Measurements from ENCODE around the gene TMEM109. TPM values are rescaled to one million over a fixed set of nuclear protein-coding genes. Genes with fewer than 3 reads are reported as not detected.
"Not testable (repeated sequence)": the region's sequence is repeated elsewhere in the genome, so short reads cannot be mapped to it uniquely, and the experiment has no call there.

TMEM109 gene
- polyA plus RNA-seq, 1 experiment = 70.0 TPM

DNA sequence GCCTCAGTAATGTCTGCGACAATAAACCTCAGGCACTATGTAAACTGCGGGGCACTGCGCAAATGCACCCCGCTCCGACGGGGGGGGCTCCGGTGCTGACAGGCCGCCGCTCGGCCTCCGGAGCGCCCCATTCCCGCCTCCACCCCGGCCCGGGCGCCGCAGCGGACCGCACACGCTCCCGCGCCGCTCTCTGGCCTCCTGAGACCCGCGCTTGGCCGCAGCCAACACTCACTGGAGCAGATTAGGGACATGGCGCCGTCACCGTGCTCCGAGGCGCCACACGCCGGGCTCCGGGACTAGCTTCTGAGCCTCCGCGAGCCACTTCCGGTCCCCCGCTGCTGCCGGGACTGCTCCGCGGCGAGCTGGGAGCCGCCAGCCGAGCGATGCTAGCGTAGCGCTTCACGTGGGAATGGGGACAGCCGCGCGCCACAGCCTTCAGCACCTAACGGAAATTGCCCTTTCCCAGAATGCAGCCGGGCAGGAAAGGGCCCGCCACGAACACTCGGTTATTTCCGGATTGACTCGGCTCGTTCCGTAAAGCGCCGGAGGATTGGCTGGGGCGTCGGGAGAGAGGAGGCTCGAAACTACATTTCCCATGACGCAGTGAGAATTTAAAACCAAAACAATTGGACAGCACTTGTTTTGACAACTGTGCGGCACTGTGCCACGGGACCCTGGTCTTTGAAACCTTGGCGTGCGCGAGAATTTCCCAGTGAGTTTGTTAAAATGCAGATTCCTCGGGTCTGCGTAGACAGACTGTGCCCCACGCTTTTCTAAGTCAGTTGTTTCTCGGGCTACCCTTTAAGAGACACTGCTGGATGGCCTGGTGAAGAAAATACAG is 7.6 kb upstream of the TMEM109 start, which contains the start of gene PRPF19:
PRPF19 (minus strand) TSS at position 454 of the 841 bp plus-strand sequence; CDS start at position 251, 203 bp downstream.
- CTCF ChIA-PET = interaction anchor here (0.7 to 28.4 kb wide), 6 partner anchors 9 to 131 kb away, joined by 3 to 716 read pairs (median 4); partner anchors contain the start of gene CCDC86
- Histone ChIP-seq H3K4me3 (ENCODE audit: low read depth, low read length) (peak within 1 kb of the TSS; percentile 75), H3K27me3 (ENCODE audit: control insufficient read depth, insufficient read depth, low read length) (0 out of 2 replicates have a peak, but pooled peaks cover 3% of the 10 kb centered on the region), H3K36me3 (ENCODE audit: control insufficient read depth, insufficient read depth, low read length) (peaks cover 11% of the 10 kb centered on the region)
- TF ChIP-seq, protein P1, sequence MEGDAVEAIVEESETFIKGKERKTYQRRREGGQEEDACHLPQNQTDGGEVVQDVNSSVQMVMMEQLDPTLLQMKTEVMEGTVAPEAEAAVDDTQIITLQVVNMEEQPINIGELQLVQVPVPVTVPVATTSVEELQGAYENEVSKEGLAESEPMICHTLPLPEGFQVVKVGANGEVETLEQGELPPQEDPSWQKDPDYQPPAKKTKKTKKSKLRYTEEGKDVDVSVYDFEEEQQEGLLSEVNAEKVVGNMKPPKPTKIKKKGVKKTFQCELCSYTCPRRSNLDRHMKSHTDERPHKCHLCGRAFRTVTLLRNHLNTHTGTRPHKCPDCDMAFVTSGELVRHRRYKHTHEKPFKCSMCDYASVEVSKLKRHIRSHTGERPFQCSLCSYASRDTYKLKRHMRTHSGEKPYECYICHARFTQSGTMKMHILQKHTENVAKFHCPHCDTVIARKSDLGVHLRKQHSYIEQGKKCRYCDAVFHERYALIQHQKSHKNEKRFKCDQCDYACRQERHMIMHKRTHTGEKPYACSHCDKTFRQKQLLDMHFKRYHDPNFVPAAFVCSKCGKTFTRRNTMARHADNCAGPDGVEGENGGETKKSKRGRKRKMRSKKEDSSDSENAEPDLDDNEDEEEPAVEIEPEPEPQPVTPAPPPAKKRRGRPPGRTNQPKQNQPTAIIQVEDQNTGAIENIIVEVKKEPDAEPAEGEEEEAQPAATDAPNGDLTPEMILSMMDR (IDR thresholded peaks at IDR 0.05; ENCODE audit: insufficient read depth, low read depth, low read length) = no peak
- DNase-seq (ENCODE audit: low read depth) = peak; percentile 80
- POLR2A ChIA-PET = no interaction called here

DNA sequence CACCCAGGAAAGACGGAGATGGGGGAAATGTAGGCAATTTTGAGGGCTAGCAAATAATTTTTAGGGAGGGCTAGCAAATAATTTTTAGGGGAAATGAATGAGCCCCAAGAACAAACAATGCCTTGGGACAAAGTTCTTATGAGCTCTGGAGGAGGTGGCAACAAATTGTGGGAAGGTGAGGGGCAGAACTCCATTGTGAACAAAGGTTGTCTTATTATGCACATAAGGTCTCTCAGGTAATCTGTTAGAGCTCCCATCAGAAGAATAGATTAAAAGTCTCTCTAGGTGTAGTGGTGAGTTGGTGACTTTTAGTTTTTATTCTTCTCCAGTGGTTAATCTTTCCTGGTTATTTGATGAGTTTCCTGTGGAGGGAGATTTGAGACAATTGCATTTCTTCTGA is 5.2 kb upstream of the TMEM109 start:
- H3K27me3 ChIP-seq (ENCODE audit: control insufficient read depth, insufficient read depth, low read length) = 0 out of 2 replicates have a peak, but pooled peaks cover 3% of the 10 kb centered on the region
- ChIA-PET CTCF (no interaction called here), POLR2A (no interaction called here)
- H3K36me3 ChIP-seq (ENCODE audit: control insufficient read depth, insufficient read depth, low read length) = no peaks in the 10 kb centered on the region
- H3K4me3 ChIP-seq (ENCODE audit: low read depth, low read length) = no peak overlapping the region
- TF ChIP-seq, protein P1 (IDR thresholded peaks at IDR 0.05; ENCODE audit: insufficient read depth, low read depth, low read length) = no peak
- no peak for DNase-seq (ENCODE audit: low read depth)

DNA sequence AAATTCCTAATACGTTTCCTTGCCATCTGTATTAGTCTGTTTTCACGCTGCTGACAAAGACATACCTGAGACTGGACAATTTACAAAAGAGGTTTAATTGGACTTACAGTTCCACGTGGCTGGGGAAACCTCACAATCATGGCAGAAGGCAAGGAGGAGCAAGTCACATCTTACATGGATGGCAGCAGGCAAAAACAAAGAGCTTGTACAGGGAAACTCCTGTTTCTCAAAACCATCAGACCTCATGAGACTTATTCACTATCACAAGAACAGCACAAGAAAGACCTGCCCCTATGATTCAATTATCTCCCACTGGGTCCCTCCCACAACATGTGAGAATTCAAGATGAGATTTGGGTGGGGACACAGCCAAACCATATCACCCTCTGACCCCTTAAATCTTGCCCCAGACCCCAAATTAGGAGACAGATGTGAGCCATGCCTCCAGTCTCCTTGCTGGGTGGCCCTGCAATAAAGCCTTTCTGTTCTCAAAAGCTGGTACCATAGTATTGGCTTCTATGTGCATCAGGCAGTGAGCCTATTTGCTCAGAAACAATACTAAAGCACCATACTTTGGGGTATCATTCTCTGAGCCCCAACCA is 4.2 kb upstream of the TMEM109 start:
- H3K27me3 ChIP-seq (ENCODE audit: control insufficient read depth, insufficient read depth, low read length); DNase-seq (ENCODE audit: low read depth); POLR2A ChIA-PET; H3K36me3 ChIP-seq (ENCODE audit: control insufficient read depth, insufficient read depth, low read length); H3K4me3 ChIP-seq (ENCODE audit: low read depth, low read length); CTCF ChIA-PET: not testable (repeated sequence)

DNA sequence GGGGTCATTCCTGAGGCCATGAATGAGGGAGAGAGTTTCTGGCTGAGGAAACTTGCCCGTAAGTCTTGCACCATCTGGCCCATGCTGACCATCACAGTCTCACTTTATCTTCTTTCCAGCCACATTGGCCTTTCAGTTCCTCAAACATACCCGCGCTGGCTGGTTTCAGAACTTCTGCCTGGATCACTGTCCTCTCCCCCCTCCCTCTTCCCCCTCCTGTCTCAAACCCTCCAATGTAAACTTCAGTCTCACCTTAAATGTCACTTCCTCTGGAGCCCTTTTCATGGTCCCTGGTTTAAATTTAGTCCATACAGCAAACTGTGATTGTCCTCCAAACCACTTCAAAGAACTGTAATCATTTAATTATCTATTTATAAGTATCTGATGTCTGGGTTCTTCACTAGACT is 3.7 kb upstream of the TMEM109 start:
- no peaks in the 10 kb centered on the region for H3K36me3 ChIP-seq (ENCODE audit: control insufficient read depth, insufficient read depth, low read length)
- H3K4me3 ChIP-seq (ENCODE audit: low read depth, low read length) = no peak overlapping the region
- ChIA-PET CTCF (no interaction called here), POLR2A (no interaction called here)
- no peak for DNase-seq (ENCODE audit: low read depth)
- H3K27me3 ChIP-seq (ENCODE audit: control insufficient read depth, insufficient read depth, low read length) = 0 out of 2 replicates have a peak, but pooled peaks cover 3% of the 10 kb centered on the region
- TF ChIP-seq, protein P1 (IDR thresholded peaks at IDR 0.05; ENCODE audit: insufficient read depth, low read depth, low read length) = no peak

DNA sequence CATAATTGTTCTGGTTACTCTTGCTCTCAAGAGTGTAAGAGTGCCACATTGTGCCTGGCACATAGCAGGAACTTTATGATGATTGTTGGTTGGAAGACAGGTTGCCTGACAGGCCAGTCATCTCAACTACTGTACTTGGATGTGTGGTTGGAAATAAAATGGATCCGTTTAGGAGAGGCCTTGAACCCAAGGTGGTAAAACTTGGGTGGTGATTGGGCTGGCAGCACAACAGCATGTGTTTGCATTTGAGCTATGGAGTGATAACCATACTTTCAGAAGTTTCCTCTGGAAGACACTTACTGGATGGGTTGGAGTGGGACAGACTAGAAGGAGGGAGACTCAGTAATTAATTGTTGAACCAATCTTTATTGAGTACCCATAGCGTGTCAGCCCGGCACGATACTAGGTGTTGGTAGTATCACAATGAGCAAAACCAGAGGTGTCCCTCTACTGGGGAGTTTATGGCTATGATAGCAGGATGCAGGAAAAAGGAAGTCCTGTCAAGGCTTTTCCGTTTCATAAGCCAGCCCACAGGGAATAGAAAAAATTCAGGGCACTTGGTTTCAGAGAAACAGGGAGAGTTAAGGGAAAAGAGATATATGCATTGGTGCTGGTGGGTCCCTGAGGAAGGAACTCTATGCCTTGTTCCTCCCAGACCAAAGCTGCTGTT is 3.1 kb upstream of the TMEM109 start:
- ChIA-PET POLR2A (no interaction called here), CTCF (interaction anchor here (0.6 kb wide), 1 partner anchor 88 kb away, joined by 4 read pairs; no protein-coding TSS in a partner anchor)
- TF ChIP-seq, protein P1 (IDR thresholded peaks at IDR 0.05; ENCODE audit: insufficient read depth, low read depth, low read length) = no peak
- Histone ChIP-seq H3K27me3 (ENCODE audit: control insufficient read depth, insufficient read depth, low read length) (0 out of 2 replicates have a peak, but pooled peaks cover 3% of the 10 kb centered on the region), H3K4me3 (ENCODE audit: low read depth, low read length) (no peak overlapping the region), H3K36me3 (ENCODE audit: control insufficient read depth, insufficient read depth, low read length) (no peaks in the 10 kb centered on the region)
- DNase-seq (ENCODE audit: low read depth) = no peak
